ENCODE results near the gene HECW1.

Gene HECW1

DNA sequence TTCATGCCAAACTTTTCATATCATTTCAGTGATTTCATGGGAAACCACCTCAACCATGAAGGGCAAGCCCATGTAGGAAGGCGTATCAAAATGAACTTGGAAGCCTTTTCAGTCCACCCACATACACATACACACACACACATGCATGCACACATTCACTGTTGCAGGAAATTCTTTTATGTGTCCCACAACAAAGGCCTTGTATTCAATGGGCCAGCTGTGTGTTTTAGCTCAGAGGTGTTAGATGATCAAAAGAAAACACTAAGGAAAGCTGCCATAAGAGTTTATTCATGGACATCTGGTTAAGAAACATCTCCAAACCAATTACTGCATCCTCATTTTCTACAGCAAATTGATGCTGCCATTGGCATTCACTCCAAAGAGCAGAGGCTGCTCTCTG, 396.0 kb downstream of the HECW1 start:
- no peak for DNase-seq (ENCODE audit: low read depth)

DNA sequence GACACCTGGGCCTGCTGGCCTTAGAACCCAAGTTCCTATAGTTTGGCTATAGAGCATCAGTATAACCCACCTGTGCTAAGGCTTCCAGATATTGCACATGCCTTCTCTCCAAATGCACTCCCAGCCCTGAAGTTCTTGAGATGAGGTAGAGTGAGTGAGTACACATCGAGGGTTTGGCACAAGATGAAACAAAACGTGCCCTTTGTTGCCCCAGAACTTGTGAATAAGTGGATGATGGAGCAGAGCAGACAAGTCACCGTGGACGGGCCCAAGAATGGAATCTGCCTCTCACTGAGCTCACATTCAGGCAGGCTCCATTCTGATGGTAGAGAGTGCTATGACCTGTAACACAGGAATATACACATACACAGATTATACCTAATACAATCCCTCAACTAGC, 397.5 kb downstream of the HECW1 start:
- DNase-seq (ENCODE audit: low read depth) = no peak

DNA sequence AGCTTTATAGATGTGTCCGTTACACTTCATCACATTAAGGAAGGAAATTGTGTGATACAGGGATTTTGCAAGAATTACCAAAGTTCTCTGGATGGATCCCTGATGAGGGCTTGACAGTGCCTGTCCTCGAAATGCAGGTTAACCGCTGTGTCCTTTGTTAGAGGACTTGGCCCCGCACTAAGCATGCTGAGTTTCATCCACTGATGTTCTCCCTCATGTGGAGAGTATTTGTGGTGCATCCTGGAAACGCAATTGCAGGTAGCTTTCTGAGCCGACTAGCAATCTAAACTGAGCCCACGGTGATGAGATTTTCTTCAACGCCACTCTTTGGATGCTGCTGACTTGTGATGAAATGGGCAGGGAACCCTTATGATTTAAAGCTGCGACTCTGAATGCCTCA, 398.6 kb downstream of the HECW1 start:
- DNase-seq (ENCODE audit: low read depth) = no peak

- no peak for DNase-seq (ENCODE audit: low read depth)
These were observed 399.5 kb downstream of the HECW1 start for GRCh38 chr7:43511769-43512515.

GRCh38 chr7:43513251-43513650, 400.8 kb downstream of the HECW1 start:
- DNase-seq (ENCODE audit: low read depth) = no peak

GRCh38 chr7:43516581-43517342, 404.3 kb downstream of the HECW1 start:
- no peak for DNase-seq (ENCODE audit: low read depth)

DNA sequence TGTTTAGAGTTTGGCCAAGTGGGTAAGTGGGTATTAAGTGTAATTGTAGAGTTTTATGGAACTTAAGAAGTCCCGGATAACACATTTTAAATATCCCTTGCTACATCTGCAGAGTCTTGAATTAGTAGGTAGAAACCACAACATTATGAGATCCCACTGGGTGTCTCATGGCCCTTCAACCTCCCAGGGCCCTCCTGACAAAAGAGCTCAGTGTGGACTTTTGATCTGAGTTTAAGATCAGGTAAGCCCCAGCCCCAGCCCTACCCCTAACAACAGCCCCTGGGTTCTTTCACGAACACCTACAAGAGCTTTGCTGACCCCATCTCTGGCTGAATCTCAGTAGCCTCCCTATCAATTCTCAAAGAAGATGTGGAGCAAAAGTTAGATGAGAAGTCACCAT, 405.0 kb downstream of the HECW1 start:
- DNase-seq (ENCODE audit: low read depth) = no peak

- DNase-seq (ENCODE audit: low read depth) = no peak
These were observed 407.8 kb downstream of the HECW1 start for GRCh38 chr7:43520201-43520600.

DNA sequence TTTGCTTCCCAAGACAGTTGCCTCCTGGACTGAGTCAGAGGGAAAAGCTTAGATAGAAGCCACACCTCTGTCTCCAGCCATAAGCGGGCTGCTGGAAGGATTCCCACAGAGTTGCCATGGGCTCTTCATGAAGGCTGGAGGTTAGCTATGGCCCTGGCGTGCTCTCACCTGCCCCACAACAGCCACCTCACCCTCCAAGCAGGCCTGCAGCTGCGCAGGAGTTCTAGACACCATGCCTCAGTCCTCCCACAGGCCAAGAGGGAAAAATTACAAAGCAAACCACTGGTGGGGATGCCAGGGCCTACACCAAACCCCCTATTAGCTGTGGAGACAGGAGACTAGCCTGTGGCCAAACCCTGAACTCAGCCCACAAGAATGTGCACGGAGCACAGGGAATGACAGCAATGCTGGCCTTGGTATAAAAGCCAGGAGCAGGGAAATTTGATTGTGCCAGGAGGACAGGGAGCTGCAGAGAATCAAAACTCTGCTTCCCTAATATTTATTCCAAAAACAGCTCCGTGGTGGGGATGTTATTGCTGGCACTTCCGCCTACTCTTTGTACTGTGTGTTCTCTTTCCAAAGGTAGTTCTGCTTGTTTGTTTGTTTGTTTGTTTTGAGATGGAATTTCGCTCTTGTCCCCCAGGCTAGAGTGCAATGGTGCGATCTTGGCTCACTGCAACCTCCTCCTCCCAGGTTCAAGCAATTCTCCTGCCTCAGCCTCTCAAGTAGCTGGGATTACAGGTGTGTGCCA, 410.1 kb downstream of the HECW1 start:
- DNase-seq (ENCODE audit: low read depth) = no peak

- no peak for DNase-seq (ENCODE audit: low read depth)
These were observed 416.3 kb downstream of the HECW1 start for GRCh38 chr7:43528576-43529354.

- DNase-seq (ENCODE audit: low read depth) = no peak
These were observed 418.3 kb downstream of the HECW1 start for GRCh38 chr7:43530553-43531410.

GRCh38 chr7:43531700-43532099, 419.3 kb downstream of the HECW1 start:
- DNase-seq (ENCODE audit: low read depth) = no peak

DNA sequence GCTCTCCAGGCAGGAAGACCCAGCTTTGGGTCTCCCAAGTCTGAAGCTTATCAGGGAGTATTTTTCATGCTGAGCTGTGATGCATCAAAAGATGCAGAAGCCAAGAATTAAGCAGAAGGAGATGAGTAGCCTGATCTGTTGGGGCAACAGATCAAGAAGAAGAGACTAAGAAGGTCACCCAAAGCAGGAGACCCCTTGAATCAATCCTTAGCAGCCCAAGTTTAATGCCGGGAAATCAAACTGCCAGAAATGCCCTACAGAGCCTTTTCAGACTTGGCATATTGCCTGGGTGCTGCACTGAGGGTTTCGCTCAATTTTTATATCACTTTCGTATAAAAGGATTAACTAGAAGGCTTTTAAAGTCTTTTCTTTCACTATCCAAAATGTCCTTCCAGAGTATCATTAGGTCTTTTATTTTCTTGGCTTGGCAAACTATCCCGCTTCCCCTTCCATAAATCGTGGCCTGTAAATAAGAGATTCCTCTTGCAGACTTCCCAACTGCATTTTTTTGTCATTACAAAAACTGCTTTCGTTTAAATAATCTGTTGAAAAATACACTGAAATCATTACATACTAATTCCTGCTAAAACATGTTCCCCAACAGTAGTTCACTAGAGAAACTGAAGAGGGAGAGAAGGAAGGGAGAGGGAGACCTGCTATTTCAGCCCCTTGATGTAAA, 421.5 kb downstream of the HECW1 start:
- DNase-seq (ENCODE audit: low read depth) = no peak

DNA sequence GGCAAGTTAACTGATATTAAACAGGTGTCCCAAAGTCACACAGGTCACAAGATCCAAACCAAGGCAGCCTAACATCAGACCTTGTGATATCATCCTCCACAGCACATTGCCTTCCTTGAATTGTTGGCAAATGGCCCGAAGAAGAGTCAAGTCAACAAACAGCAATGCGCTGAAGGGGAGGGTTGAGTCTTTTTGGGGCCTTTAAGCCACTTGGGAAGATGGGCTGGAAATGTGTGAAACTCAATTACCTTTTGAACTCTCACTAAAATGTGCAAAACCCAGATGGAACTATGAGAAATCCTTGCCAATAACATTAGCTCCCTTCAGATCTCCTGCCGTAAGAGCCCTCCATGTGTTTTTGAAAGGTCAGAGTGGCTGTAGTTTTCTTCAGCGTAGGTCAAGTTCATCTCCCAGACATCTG, 422.6 kb downstream of the HECW1 start:
- no peak for DNase-seq (ENCODE audit: low read depth)

DNA sequence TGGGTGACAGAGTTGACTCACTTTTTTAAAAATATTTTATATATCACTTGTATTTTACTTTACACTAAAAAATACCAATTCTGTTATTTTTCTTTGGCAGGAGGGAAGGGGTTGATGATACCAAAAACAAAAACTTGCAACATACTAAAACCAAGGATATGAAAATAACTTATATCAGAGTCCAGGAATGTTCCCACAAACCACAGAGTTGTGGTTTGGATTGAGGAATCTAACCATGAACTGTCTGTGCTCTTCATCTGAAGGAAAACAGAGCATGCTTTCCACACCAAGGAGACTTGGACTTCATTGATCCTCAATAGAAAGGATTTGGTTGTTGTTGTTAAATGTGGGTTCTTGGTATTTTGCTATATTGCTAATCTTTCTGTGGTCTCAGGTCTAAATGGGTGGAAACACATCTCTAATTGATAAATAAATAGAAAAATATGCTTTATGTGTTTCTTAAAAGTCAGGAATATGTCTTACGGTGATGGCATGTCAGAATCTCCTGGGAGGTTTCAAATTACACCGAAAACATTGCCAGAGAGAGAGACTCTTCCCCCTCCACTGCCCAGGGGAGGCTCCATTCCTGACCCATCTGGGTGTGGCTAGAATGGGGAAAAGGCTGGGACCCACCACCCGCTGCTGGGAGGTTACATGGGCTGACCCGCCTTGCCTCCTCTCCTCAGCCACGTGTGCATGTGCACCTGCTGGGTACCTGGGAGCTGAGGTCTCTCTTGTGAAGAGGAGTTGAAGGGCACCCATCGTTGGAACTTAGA, 423.6 kb downstream of the HECW1 start:
- no peak for DNase-seq (ENCODE audit: low read depth)

- DNase-seq (ENCODE audit: low read depth) = no peak
These were observed 424.3 kb downstream of the HECW1 start for GRCh38 chr7:43536773-43537172.

DNA sequence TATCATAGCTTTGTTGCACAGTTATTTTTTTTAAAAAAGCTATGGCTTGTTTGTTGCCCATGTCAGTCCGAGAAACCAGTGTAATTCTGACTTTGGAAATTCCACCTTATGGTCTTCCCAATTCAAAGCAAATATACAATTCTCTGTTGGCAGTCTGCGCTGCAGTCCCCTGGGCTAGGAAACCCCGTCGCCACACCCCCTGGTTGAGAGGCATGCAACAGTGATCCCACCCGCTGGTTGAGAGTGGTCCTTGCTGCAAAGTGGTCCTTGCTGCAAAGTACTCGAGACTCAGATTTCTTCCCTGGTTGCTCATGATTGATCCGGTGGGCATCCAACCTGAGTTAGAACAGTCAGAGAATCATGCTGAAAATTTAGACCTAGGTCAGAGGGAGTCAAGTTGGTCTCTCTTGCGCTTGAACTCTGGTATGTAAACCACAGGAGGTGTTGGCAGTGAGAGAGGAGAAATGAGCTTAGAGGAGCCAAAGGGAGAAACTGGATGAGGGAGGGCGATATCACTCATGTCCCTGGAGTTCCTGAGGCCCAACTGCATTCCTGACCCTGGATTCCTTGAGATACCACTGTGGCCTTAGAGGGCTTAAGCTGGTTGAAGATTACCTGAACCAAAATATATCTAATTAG, 425.4 kb downstream of the HECW1 start:
- DNase-seq (ENCODE audit: low read depth) = no peak

- no peak for DNase-seq (ENCODE audit: low read depth)
These were observed 425.9 kb downstream of the HECW1 start for GRCh38 chr7:43538404-43538771.

- no peak for DNase-seq (ENCODE audit: low read depth)
These were observed 428.0 kb downstream of the HECW1 start for GRCh38 chr7:43540471-43540870.
